Activated B cell treated with CpG ODN at 0.5 μM for 24 hours (primary cell): ENCODE measurements around the gene HOXB4. TPM values are rescaled to one million over a fixed set of nuclear protein-coding genes. Genes with fewer than 3 reads are reported as not detected.

Experiments used
- ATAC-seq: fragments of 200-7000 bp; cut with Tn5 transposase; one replicate; pipeline ENCODE4 v1.10.0; 2021; ENCODE audit warnings: low read depth, mild to moderate bottlenecking, moderate library complexity
- CTCF ChIA-PET: fragments of 350-600 bp; sonication (Branson Sonifier 250); formaldehyde crosslinking; loops from one replicate; lab custom pipeline; 2021; ENCODE audit warnings: antibody characterized with exemption; lab: Charles Lee
- POLR2A ChIA-PET: fragments of 350-600 bp; sonication (Branson Sonifier 250); formaldehyde crosslinking; loops from one replicate; lab custom pipeline; 2021; ENCODE audit warnings: antibody characterized with exemption; lab: Charles Lee
- DNase-seq: peaks from one replicate; pipeline ENCODE4 v3.0.0; 2022
- H3K27ac Mint-ChIP-seq: one replicate; pipeline ENCODE4 v1.8.0; 2020; ENCODE audit warnings: mixed read lengths
- H3K27me3 Mint-ChIP-seq: one replicate; pipeline ENCODE4 v1.8.0; 2021; ENCODE audit warnings: mixed read lengths
- H3K36me3 Mint-ChIP-seq: one replicate; pipeline ENCODE4 v1.8.0; 2021; ENCODE audit warnings: low read depth, mixed read lengths
- H3K4me1 Mint-ChIP-seq: one replicate; pipeline ENCODE4 v1.8.0; 2021; ENCODE audit warnings: mixed read lengths
- H3K4me3 Mint-ChIP-seq: one replicate; pipeline ENCODE4 v1.8.0; 2020; ENCODE audit warnings: mild to moderate bottlenecking, mixed read lengths
- H3K9me3 Mint-ChIP-seq: one replicate; pipeline ENCODE4 v1.8.0; 2020; ENCODE audit warnings: mixed read lengths
- CTCF ChIP-seq: fragments of 200-600 bp; IDR thresholded peaks from one replicate; pipeline ENCODE4 v1.8.0; 2022; ENCODE audit warnings: antibody characterized with exemption, mild to moderate bottlenecking
- intact Hi-C: fragments of 100-400 bp; cut with micrococcal nuclease; formaldehyde crosslinking; loops from one replicate; pipeline ENCODE4 v1.15.1; 2024
- total RNA-seq: library from RNA; stranded (reverse); gene quantifications from 2 replicates; pipeline ENCODE4 v1.2.3, GENCODE V29; 2022

HOXB4 gene
- total RNA-seq, 1 donor from 2014 or later, result 1.4 TPM

DNA sequence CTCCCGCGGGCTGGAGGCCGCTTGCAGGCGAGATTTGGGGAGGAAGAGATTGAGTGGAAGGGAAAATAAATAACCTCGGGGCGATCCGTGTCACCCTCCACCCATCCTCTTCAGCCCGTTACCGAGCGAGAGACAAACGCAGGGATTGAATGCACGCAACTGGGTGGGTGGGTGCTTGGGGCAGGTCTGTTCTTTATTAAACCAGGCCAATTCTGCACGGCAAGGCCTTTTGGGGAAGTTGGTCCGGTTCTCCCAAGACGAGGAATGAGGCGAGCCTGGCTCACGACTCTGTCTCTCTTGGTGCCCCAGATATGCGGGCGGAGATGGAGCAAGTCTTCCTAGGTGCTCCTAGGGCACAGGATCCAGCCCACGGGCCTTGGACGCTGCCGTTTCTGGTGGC lies 33.1 kb upstream of the HOXB4 start:
- Mint-ChIP-seq H3K4me3 (peak overlapping the region; percentile 95), H3K9me3 (no peaks in the 10 kb centered on the region), H3K27me3 (peaks cover 48% of the 10 kb centered on the region), H3K27ac (peak overlapping the region; percentile 59), H3K36me3 (peaks cover 7% of the 10 kb centered on the region), H3K4me1 (peaks cover 37% of the 10 kb centered on the region)
- ATAC-seq, result no peak
- ChIA-PET CTCF (no interaction called here), POLR2A (no interaction called here)
- intact Hi-C loops, result loop anchor here (1.0 to 10.0 kb wide), 4 partner anchors 33 to 766 kb away; partner anchors contain the start of genes HOXB4, IGF2BP1 and SCRN2
- no peak for TF ChIP-seq CTCF
- DNase-seq, result no peak

DNA sequence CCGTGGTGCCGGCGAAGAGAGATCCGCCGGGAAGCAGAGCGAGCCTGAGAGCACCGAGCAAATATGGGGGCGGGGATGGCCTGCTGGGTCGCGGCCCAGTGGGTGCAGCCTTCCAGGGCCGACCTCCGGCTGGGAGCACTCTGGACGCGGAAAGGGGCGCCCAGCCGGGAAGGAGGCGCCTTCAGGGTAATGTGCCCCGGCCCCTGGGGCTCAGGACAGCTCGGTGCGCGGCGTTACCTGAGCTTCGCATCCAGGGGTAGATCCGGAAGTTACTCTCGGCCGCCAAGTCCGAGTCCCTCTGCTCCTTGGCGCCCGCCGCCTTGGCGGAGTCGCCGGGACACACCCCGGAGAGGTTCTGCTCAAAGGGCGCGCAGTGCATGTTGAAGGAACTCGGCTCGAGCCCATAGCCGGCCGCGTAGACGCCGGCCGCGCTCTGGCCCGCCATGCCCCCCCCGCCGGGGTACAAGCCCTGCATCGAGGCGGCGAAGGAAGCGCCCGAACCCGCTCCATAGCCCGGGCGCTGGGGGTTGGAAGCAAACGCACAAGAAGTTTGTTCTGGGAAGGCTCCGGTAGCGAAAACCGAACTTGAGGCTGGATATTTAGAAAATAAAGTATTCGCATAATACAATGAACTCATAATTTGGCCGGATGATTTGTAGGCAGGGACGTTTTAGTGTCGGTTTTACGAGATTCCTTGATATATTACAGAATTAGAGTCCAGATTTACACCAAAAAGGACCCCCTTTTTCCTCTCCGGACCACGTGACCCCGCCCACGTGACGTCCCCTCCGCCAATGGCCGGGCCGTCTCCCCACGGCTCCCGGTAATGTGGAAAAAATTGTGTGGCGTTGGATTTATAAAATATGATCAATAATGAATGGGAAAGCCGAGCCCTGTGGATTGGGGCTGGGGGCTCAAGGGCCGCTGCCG lies 32.4 kb upstream of the HOXB4 start, which contains the start of gene HOXB7:
Gene HOXB7, minus strand, starts transcription at position 736 of the 930 bp plus-strand sequence. Its CDS starts 99 bp downstream, at position 637.
- no peak for TF ChIP-seq CTCF
- peaks cover 37% of the 10 kb centered on the region for H3K4me1 Mint-ChIP-seq
- peaks cover 42% of the 10 kb centered on the region for H3K27me3 Mint-ChIP-seq

DNA sequence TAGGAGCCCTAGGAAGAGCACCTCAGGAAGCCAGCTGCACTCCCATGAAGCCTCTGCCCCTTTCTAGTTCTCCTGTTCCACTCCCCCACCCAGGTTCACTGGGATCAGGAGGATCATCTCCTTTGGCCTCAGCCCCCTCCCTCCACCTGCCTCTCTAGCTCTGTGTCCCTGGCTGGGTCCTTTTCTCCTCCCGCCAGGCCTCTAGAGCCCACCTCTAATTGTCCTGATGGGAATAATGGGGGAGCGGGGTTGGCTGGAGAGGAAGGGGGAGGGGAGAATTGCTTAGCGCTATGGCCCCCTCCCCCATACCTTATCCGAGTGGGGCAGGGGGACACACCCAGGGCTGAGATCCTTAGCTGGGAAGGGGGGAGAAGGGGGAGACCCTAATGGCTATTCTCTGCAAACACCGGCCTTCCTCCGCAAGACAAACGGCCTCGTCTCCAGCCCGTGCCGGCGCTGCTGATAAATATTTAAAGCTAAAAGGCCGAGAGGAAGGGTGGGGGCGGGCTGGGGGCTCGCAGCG lies 31.7 kb upstream of the HOXB4 start:
- H3K4me3 Mint-ChIP-seq, result peak overlapping the region; percentile 95
- ChIA-PET CTCF (interaction anchor here (2.7 kb wide), 1 partner anchor 10 kb away, joined by 16 read pairs; no protein-coding TSS in a partner anchor), POLR2A (interaction anchor here (0.6 to 0.7 kb wide), 3 partner anchors 8 to 561 kb away, joined by 3 to 5 read pairs (median 5); no protein-coding TSS in a partner anchor)
- H3K4me1 Mint-ChIP-seq, result peaks cover 35% of the 10 kb centered on the region
- DNase-seq, result no peak
- H3K27me3 Mint-ChIP-seq, result peaks cover 40% of the 10 kb centered on the region
- ATAC-seq, result no peak
- H3K27ac Mint-ChIP-seq, result no peak overlapping the region
- peaks cover 7% of the 10 kb centered on the region for H3K36me3 Mint-ChIP-seq
- H3K9me3 Mint-ChIP-seq, result no peaks in the 10 kb centered on the region
- no peak for TF ChIP-seq CTCF
- intact Hi-C loops, result loop anchor here (5.0 to 10.0 kb wide), 3 partner anchors 137 to 765 kb away; partner anchors contain the start of genes IGF2BP1 and SCRN2

More for the DNA sequence above, 32.4 kb upstream of the HOXB4 start, which contains the start of gene HOXB7:
- DNase-seq, result peak; percentile 68
- Mint-ChIP-seq H3K27ac (peak within 1 kb of the TSS; percentile 59), H3K36me3 (peaks cover 7% of the 10 kb centered on the region), H3K9me3 (no peaks in the 10 kb centered on the region), H3K4me3 (peak within 1 kb of the TSS; percentile 95)
- ATAC-seq, result peak; percentile 43
- ChIA-PET POLR2A (interaction anchor here (0.6 to 0.7 kb wide), 3 partner anchors 9 to 562 kb away, joined by 3 to 5 read pairs (median 5); no protein-coding TSS in a partner anchor), CTCF (interaction anchor here (2.7 kb wide), 1 partner anchor 9 kb away, joined by 16 read pairs; no protein-coding TSS in a partner anchor)
- intact Hi-C loops, result loop anchor here (1.0 to 10.0 kb wide), 4 partner anchors 32 to 766 kb away; partner anchors contain the start of genes HOXB4, IGF2BP1 and SCRN2

GRCh38 chr17:48609033-48609432 lies 30.9 kb upstream of the HOXB4 start:
- peaks cover 7% of the 10 kb centered on the region for H3K36me3 Mint-ChIP-seq
- CTCF ChIA-PET, result interaction anchor here (1.3 to 2.7 kb wide), 2 partner anchors 10 to 16 kb away, joined by 5 to 16 read pairs; partner anchors contain the start of gene HOXB5
- peaks cover 44% of the 10 kb centered on the region for H3K27me3 Mint-ChIP-seq
- no peak for TF ChIP-seq CTCF
- H3K9me3 Mint-ChIP-seq, result no peaks in the 10 kb centered on the region
- peak overlapping the region; percentile 36 for H3K4me3 Mint-ChIP-seq
- DNase-seq (no peak), ATAC-seq (no peak)
- POLR2A ChIA-PET, result no interaction called here
- intact Hi-C loops, result no loop called here
- H3K27ac Mint-ChIP-seq, result no peak overlapping the region
- peaks cover 33% of the 10 kb centered on the region for H3K4me1 Mint-ChIP-seq
